ENCODE data around the gene EFEMP1.

GRCh38 chr2:55916473-55917049 lies 7.0 kb downstream of the EFEMP1 start:
- no peak for TF ChIP-seq CTCF (IDR thresholded peaks at IDR 0.05)
- TF ChIP-seq POLR2A (IDR thresholded peaks at IDR 0.05) = no peak

All from esophagus squamous epithelium (tissue), 4 donors.